ENCODE data around the gene HMGN2. TPM values are rescaled to one million over a fixed set of nuclear protein-coding genes. Genes with fewer than 3 reads are reported as not detected.
A peak's percentile ranks its signal among the peaks of the same experiment; 100 is the strongest.

Gene HMGN2
- total and polyA plus RNA-seq, 2 of the 13 experiments (the other 11 are each of a cell fraction or from before 2014, with no cell fraction given), result 63.4 to 343 TPM

GRCh38 chr1:26471498-26472319 is 531 bp upstream of the HMGN2 start (continued):
- TF ChIP-seq AKNA (CRISPR knock-in tag; IDR thresholded peaks at IDR 0.05; ENCODE audit: borderline replicate concordance) (no peak), ZZZ3 (CRISPR knock-in tag; IDR thresholded peaks at IDR 0.05; ENCODE audit: borderline replicate concordance) (no peak), BRD4 (CRISPR knock-in tag; IDR thresholded peaks at IDR 0.05) (0 out of 2 replicates have a peak, but pooled peaks have one; percentile 48), ZNF3 (CRISPR knock-in tag; IDR thresholded peaks at IDR 0.05) (no peak), ZNF652 (CRISPR knock-in tag; IDR thresholded peaks at IDR 0.05; ENCODE audit: borderline replicate concordance, low read depth) (no peak), MEIS1 (CRISPR knock-in tag; IDR thresholded peaks at IDR 0.05; ENCODE audit: borderline replicate concordance) (peak; percentile 53; the same call in 1 of the 2 replicates), SRSF9 (IDR thresholded peaks at IDR 0.05; ENCODE audit: borderline replicate concordance, insufficient read depth, low read depth, low read length, poor library complexity, severe bottlenecking) (no peak), KDM5A (IDR thresholded peaks at IDR 0.05; ENCODE audit: borderline replicate concordance, low read length) (no peak), ZNF333 (CRISPR knock-in tag; IDR thresholded peaks at IDR 0.05; ENCODE audit: borderline replicate concordance) (no peak), EED (CRISPR knock-in tag; IDR thresholded peaks at IDR 0.05) (0 out of 2 replicates have a peak, but pooled peaks have one; percentile 45), SRY (CRISPR knock-in tag; IDR thresholded peaks at IDR 0.05) (no peak), JUND (CRISPR knock-in tag; IDR thresholded peaks at IDR 0.05) (no peak), NFYB (CRISPR knock-in tag; IDR thresholded peaks at IDR 0.05) (no peak), ARNT2 (CRISPR knock-in tag; IDR thresholded peaks at IDR 0.05; ENCODE audit: low read depth) (peak; percentile 30; the same call in 1 of the 2 replicates), ZNF772 (CRISPR knock-in tag; IDR thresholded peaks at IDR 0.05) (no peak), RARG (CRISPR knock-in tag; IDR thresholded peaks at IDR 0.05; ENCODE audit: low read depth) (no peak), HNRNPUL1 (IDR thresholded peaks at IDR 0.05; ENCODE audit: low read depth, low read length) (no peak), RNF2 (conservative IDR thresholded peaks at IDR 0.05; ENCODE audit: low read depth) (no peak), ZNF879 (CRISPR knock-in tag; IDR thresholded peaks at IDR 0.05) (peak; percentile 66; the same call in 1 of the 2 replicates), TFDP1 (CRISPR knock-in tag; IDR thresholded peaks at IDR 0.05; ENCODE audit: borderline replicate concordance) (peak; percentile 43; the same call in 1 of the 2 replicates), SYNCRIP (IDR thresholded peaks at IDR 0.05; ENCODE audit: insufficient read depth, low read depth, low read length) (no peak), ZNF501 (CRISPR knock-in tag; IDR thresholded peaks at IDR 0.05) (no peak), E2F1 (CRISPR knock-in tag; IDR thresholded peaks at IDR 0.05) (no peak)

Measured in HepG2 (cell line).